DND-41 (cell line): Measurements from ENCODE around the gene LYPLAL1.

Experiments
- ATAC-seq: fragments of 200-7000 bp; cut with Tn5 transposase; 3 replicates; pipeline ENCODE4 v1.9.1; 2021; ENCODE audit warnings: low read depth; ENCODE audit not compliant: insufficient read depth
- DNase-seq: peaks from one replicate; pipeline ENCODE4 v3.0.0-alpha.2; 2020
- H2AFZ ChIP-seq: 2 replicates; pipeline ENCODE4 v1.6.0; 2012; ENCODE audit warnings: low read depth, low read length
- H3K27ac ChIP-seq: 2 replicates; pipeline ENCODE4 v1.5.1; 2012; ENCODE audit warnings: low read length, inconsistent platforms
- H3K27me3 ChIP-seq: fragments of 200-600 bp; sonication (generic); 2 replicates; pipeline ENCODE4 v1.6.0; 2012; ENCODE audit warnings: low read length, mild to moderate bottlenecking, inconsistent platforms; ENCODE audit not compliant: insufficient read depth, poor library complexity
- H3K36me3 ChIP-seq: 2 replicates; pipeline ENCODE4 v1.5.1; 2012; ENCODE audit warnings: low read length, inconsistent platforms; ENCODE audit not compliant: insufficient read depth
- H3K4me1 ChIP-seq: 2 replicates; pipeline ENCODE4 v1.5.1; 2012; ENCODE audit warnings: mild to moderate bottlenecking, low read length; ENCODE audit not compliant: insufficient read depth
- H3K4me2 ChIP-seq: 2 replicates; pipeline ENCODE4 v1.6.0; 2012; ENCODE audit warnings: mild to moderate bottlenecking, moderate library complexity, low read length, inconsistent platforms; ENCODE audit not compliant: insufficient read depth
- H3K4me3 ChIP-seq, 2 experiments: fragments of 200-600 bp in 1 of 2; shearing (Covaris generic) in 1 of 2; 2 replicates each; pipeline ENCODE4 v1.5.1; 2012 to 2016; ENCODE audit warnings: inconsistent platforms in 2 of 2, low read length in 2 of 2, mild to moderate bottlenecking in 2 of 2, low read depth in 1 of 2, moderate library complexity in 1 of 2
- H3K79me2 ChIP-seq: 2 replicates; pipeline ENCODE4 v1.6.0; 2012; ENCODE audit warnings: low read length, inconsistent platforms; ENCODE audit not compliant: insufficient read depth
- H3K9ac ChIP-seq: 2 replicates; pipeline ENCODE4 v1.6.0; 2012; ENCODE audit warnings: low read depth, mild to moderate bottlenecking, inconsistent platforms, low read length, moderate library complexity
- H3K9me3 ChIP-seq: 2 replicates; pipeline ENCODE4 v1.5.1; 2012; ENCODE audit warnings: low read length, moderate library complexity, mild to moderate bottlenecking, inconsistent platforms; ENCODE audit not compliant: insufficient read depth, severe bottlenecking
- H4K20me1 ChIP-seq: 2 replicates; pipeline ENCODE4 v1.6.0; 2012; ENCODE audit warnings: low read length; ENCODE audit not compliant: insufficient read depth
- EZH2 ChIP-seq: IDR thresholded peaks from 3 replicates; pipeline ENCODE4 v1.6.1; 2012; ENCODE audit warnings: borderline replicate concordance, low read depth, mild to moderate bottlenecking, moderate library complexity, low read length, inconsistent platforms; ENCODE audit not compliant: severe bottlenecking
- TF ChIP-seq, protein P1 (sequence below): IDR thresholded peaks from 2 replicates; pipeline ENCODE4 v1.5.1; 2012; ENCODE audit warnings: borderline replicate concordance, low read length, moderate library complexity, mild to moderate bottlenecking; ENCODE audit not compliant: poor library complexity, severe bottlenecking; ENCODE audit errors: extremely low read depth

LYPLAL1 gene

DNA sequence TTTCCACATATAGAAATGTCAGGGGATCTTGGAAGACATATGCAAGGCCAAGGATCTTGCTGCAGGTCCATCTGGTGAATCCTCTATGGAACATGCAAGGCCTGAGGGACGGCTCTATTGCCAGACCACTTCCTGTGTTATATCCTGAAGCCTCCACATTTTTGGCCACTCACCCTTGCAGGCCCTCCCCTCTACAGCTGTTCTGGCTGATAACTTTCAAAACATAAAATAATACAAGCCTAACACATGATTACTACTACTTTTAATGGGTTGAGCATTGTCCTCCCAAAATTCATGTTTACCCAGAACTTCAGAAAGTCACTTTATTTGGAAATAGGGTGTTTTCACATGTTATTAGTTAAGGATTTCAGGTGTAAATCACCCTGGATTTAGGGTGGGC is 18.5 kb upstream of the LYPLAL1 start:
- H3K4me2 ChIP-seq: no peak overlapping the region
- no peak overlapping the region for H3K4me3 ChIP-seq
- no peaks in the 10 kb centered on the region for H3K4me1 ChIP-seq
- no peaks in the 10 kb centered on the region for H3K9me3 ChIP-seq
- H2AFZ ChIP-seq: no peak overlapping the region
- no peaks in the 10 kb centered on the region for H4K20me1 ChIP-seq
- no peak overlapping the region for H3K9ac ChIP-seq
- H3K79me2 ChIP-seq: no peaks in the 10 kb centered on the region
- no peaks in the 10 kb centered on the region for H3K36me3 ChIP-seq
- ATAC-seq: no peak
- TF ChIP-seq EZH2: no peak
- TF ChIP-seq, protein P1, sequence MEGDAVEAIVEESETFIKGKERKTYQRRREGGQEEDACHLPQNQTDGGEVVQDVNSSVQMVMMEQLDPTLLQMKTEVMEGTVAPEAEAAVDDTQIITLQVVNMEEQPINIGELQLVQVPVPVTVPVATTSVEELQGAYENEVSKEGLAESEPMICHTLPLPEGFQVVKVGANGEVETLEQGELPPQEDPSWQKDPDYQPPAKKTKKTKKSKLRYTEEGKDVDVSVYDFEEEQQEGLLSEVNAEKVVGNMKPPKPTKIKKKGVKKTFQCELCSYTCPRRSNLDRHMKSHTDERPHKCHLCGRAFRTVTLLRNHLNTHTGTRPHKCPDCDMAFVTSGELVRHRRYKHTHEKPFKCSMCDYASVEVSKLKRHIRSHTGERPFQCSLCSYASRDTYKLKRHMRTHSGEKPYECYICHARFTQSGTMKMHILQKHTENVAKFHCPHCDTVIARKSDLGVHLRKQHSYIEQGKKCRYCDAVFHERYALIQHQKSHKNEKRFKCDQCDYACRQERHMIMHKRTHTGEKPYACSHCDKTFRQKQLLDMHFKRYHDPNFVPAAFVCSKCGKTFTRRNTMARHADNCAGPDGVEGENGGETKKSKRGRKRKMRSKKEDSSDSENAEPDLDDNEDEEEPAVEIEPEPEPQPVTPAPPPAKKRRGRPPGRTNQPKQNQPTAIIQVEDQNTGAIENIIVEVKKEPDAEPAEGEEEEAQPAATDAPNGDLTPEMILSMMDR: no peak
- no peak for DNase-seq
- H3K27ac ChIP-seq: no peak overlapping the region
- peaks cover 3% of the 10 kb centered on the region for H3K27me3 ChIP-seq

DNA sequence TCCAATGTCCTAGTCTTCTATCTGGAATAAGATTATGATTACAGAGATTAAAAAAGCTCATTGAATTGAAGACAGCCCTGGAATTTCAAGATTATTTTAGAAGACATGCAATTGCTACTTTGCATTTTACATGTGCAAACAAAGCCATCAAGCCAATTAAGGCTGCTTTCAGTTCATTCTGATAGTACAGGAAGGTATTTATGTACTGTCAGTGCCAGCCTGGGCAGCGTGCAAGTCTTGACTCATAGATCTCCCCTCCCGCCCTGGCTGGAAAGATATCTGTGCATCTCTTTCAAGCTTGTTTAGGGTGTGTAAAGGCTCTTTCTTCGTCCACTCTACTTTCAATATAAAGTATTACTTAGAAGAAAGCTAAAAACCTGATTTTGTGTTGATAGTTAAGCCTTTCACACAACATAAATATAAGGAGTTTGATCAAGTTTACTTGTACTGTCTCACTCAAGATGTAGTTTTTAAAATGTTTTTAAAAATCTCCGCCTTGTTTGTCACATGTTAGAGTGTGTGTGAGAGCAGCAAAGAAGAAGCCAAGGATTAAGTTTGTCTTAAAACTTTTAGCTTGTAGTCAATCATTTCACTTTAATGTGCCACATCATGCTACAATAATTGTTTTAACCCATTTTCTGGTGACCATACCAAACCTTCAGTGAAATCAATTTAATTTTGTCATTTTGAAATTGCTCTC is 13.6 kb upstream of the LYPLAL1 start:
- DNase-seq: no peak
- Histone ChIP-seq H4K20me1 (no peaks in the 10 kb centered on the region), H3K79me2 (no peaks in the 10 kb centered on the region), H3K4me2 (no peak overlapping the region), H3K4me3 (no peak overlapping the region), H3K9me3 (no peaks in the 10 kb centered on the region), H3K9ac (no peak overlapping the region), H3K4me1 (no peaks in the 10 kb centered on the region), H3K27me3 (peaks cover 3% of the 10 kb centered on the region), H3K36me3 (no peaks in the 10 kb centered on the region), H2AFZ (no peak overlapping the region), H3K27ac (no peak overlapping the region)
- TF ChIP-seq, protein P1: no peak
- no peak for TF ChIP-seq EZH2
- no peak for ATAC-seq

DNA sequence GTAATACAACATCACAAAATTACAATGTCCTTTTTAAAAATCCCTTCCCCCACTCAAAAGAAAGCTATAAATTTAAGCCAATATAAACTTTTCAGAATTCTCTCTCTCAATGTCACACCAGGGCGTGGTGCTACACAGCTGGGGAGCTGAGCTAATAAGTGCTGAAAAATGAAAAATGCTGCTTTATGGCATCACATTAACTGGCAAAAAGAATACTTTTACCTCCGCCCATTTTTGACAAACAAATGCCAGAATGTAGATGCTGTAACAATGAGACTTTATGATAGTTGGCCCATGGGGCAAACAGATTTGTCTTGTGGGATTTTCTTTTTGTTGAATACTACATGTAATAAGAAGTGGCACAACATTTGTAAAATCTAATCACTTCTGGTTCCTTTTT is 12.7 kb upstream of the LYPLAL1 start:
- H3K4me1 ChIP-seq: no peaks in the 10 kb centered on the region
- H3K4me3 ChIP-seq: no peak overlapping the region
- no peak for TF ChIP-seq EZH2
- TF ChIP-seq, protein P1: no peak
- H2AFZ ChIP-seq: no peak overlapping the region
- no peak overlapping the region for H3K4me2 ChIP-seq
- no peak overlapping the region for H3K27ac ChIP-seq
- no peaks in the 10 kb centered on the region for H3K79me2 ChIP-seq
- peaks cover 3% of the 10 kb centered on the region for H3K27me3 ChIP-seq
- no peak for DNase-seq
- no peaks in the 10 kb centered on the region for H3K9me3 ChIP-seq
- no peaks in the 10 kb centered on the region for H3K36me3 ChIP-seq
- no peaks in the 10 kb centered on the region for H4K20me1 ChIP-seq
- no peak for ATAC-seq
- no peak overlapping the region for H3K9ac ChIP-seq
